Astrocyte of the hippocampus (primary cell): ENCODE data around the gene RBBP5.
"Not testable (repeated sequence)": the region's sequence is repeated elsewhere in the genome, so short reads cannot be mapped to it uniquely, and the experiment has no call there.

Experiments
- DNase-seq: peaks from one replicate; pipeline ENCODE4 v3.0.0; 2011; ENCODE audit warnings: low read depth, low spot score

Gene RBBP5

GRCh38 chr1:205121660-205122488 is at the start of gene RBBP5:
Gene RBBP5, minus strand, starts transcription at chr1:205121978. Its CDS starts 105 bp downstream, at chr1:205121873.
- peak; percentile 98 for DNase-seq

DNA sequence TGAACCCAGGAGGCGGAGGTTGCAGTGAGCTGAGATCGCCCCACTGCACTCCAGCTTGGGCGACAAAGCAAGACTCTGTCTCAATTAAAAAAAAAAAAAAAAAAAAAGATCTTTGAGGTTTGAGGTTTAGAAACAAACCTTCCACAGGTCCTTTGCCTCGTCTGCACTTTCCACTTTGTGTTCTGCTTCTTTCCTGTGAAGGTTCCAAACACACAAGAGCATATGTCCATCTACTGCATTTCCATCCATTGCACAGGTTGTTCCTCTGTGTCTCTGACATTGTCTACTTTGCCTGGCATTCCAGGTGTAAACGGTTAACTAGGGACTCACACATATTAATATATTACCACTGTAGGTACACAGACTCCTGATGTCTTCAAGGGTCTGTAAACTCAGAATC is 49.6 kb upstream of the RBBP5 start:
- DNase-seq, result no peak

DNA sequence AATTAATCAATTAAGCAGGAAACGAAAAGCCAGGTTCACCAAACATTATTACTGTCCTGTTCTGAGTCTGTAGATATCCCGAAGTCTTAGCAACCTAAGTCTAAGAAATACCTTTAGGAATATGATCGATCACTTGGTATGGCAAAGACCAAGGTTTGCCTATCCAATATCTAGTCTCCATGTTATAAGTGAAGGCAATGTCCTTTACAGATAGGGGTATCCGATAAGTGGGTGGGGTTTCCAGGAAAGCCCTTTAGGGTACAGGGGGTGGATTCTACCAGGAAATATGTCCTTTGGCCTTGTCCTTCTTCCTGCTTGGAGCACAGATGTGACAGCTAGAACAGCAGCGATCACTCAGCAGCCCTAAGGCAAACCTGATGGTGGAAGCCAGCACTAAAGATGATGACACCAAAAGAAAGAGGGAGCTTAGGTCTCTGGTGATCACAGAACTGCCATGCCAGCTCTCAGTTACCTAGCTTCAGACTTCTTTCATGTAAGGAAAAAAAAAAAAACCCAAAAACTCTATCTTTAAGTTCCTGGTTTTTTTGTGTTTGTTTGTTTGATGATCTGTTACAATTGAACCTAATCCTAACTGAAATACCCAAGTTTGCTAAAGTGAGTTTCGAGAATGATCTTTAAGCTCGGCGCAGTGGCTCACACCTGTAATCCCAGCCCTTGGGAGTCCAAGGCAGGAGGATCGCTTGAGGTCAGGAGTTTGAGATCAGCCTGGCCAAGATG is 48.9 kb upstream of the RBBP5 start:
- no peak for DNase-seq

DNA sequence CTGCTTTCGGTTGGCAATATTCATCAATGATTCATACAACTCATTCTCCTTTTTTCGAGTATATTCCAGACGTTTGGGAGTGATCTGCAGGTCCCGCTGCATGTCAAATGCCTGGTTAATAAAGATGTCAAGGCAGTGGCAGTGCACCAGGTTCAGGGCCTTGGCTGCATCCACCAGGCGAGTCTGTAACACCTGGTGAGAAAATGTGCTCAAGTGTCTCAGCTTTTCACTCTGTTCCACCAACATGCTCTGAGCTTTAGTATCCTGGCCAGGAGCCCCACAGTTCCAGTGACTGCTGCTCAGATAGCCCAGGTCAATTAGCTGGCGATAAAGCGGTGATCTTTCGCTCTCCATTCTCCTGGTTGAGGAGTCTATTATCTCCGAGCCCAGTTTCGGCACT is 47.5 kb upstream of the RBBP5 start:
- DNase-seq, result no peak

- no peak for DNase-seq
These were observed 46.5 kb upstream of the RBBP5 start for GRCh38 chr1:205168291-205168690.

- peak; percentile 77 for DNase-seq
These were observed 40.5 kb upstream of the RBBP5 start for GRCh38 chr1:205162301-205162700.

GRCh38 chr1:205161076-205161475 is 39.3 kb upstream of the RBBP5 start:
- no peak for DNase-seq

DNA sequence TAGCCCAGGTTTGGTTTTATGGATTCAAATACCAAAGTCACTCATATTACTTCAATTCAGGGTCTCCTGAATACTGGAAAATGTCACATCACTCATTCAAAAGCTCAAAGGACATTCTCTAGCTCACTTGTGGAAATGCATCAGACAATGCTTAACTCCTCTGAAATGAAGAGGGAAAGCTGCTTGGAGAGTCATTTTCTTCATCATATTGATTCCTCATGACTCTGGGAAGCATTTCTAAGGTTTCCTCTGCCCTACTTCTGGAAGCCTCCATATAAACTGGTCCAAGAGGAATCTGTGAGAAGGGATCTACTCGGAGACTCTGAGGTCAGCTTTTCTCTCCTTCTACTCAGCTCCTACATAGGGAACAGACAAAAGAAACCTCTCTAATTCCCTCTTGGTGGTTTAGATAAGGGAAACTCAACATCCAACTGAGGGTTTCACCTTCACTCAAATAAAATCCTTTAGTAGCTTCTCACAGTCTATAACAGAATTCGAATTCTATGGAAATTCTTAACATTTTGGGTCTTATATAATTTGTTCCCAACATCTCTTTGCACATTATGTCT is 36.4 kb upstream of the RBBP5 start:
- DNase-seq, result no peak

- DNase-seq, result not testable (repeated sequence)
These were observed 34.0 kb upstream of the RBBP5 start for GRCh38 chr1:205155665-205156377.

DNA sequence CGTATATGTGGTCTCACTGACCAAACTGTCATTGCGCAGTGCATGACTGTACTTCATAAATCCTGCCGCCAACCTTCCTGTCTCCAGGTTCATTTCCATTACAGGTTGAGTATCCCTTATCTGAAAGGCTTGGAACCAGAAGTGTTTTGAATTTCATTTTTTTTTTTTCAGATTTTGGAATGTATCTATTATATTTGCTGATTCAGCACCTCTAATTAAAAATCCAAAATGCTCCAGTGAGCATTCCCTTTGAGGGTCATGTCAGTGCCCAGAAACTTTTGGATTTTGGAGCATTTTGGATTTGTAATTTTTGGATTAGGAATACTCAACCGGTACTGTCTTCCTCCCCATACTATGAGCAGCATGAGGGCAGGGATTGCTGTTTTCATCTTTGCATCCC is 30.7 kb upstream of the RBBP5 start:
- no peak for DNase-seq

DNA sequence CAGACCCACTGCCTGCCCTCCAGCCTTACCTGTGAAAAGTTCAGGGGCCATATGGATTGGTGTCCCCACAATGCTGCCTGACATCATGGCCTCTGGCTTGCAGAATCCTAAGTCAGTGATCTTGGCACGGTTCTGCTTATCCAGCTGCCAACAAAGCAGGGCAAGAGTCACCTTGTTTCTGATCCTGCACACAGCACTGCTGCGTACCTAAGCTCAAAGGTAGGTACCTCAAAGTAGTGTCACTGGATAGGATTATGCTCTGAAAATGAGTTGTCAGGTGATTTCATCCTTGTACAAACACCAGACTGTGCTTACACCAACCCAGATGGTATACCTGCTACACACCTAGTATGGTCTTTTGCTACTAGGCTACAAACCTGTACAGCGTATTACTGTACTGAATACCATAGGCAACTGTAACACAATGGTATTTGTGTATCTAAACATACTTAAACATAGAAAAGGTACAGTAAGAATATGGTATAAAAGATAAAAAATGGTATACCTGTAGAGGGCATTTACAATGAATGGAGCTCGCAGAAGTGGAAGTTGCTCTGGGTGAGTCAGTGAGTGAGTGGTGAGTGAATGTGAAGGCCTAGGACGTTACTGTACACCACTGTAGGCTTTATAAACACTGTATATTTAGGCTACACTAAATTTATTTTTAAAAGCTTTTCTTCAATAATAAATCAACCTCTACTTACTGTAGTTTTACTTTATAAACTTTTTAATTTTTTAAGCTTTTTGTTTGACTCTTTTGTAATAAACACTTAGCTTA is 29.1 kb upstream of the RBBP5 start:
- no peak for DNase-seq

DNA sequence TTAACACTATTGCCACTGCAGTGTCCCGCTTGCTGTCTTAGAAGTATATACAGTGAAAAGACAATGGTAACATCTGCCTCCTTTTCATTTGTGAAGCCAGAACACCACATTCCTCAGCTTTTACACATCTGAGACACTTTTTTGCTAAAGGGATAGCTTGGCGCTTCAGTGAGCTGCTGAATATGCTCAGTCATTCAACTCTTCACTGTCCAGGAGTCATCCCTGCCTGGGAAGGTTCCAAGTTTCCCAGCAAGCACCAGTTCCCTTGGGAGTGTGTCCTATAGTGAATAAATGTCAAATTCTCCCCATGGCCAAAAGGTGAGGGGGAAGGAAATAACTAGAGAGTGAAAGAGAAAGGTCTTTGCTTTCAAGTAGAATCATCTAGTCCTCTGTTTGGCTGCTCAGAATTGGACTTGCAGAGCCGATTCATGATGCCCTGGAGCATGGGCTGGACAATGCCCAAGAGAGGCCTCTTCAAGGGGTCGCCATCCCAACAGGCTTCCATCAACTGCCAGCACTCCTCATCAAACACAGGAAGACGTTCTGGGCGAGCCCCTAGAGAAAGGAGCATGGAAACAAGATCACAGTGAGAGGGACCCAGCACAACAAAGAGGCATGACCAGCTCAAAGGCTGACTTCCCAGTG is 25.5 kb upstream of the RBBP5 start:
- DNase-seq, result peak; percentile 46

DNA sequence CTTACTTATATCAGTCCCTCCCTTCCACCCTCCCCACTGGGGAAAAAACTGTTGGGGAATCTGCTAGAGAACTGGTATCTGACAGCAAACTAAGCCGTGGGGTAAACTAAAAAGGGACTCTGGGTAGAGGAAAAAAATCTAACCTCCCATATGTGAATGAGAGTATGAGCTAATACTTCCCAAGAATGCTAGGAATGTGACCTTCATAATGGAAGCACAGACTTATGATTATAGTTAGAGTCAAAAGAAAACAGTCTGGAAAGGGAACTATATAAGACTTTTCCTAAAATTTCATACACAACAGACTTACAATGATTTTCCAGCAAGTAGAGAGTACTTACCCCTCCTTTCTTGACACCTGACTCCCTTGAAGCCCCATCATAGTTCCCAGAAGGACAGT is 23.0 kb upstream of the RBBP5 start:
- DNase-seq, result peak; percentile 56

GRCh38 chr1:205144046-205144720 is 22.4 kb upstream of the RBBP5 start:
- DNase-seq, result no peak

- no peak for DNase-seq
These were observed 20.3 kb upstream of the RBBP5 start for GRCh38 chr1:205142102-205142469.

DNA sequence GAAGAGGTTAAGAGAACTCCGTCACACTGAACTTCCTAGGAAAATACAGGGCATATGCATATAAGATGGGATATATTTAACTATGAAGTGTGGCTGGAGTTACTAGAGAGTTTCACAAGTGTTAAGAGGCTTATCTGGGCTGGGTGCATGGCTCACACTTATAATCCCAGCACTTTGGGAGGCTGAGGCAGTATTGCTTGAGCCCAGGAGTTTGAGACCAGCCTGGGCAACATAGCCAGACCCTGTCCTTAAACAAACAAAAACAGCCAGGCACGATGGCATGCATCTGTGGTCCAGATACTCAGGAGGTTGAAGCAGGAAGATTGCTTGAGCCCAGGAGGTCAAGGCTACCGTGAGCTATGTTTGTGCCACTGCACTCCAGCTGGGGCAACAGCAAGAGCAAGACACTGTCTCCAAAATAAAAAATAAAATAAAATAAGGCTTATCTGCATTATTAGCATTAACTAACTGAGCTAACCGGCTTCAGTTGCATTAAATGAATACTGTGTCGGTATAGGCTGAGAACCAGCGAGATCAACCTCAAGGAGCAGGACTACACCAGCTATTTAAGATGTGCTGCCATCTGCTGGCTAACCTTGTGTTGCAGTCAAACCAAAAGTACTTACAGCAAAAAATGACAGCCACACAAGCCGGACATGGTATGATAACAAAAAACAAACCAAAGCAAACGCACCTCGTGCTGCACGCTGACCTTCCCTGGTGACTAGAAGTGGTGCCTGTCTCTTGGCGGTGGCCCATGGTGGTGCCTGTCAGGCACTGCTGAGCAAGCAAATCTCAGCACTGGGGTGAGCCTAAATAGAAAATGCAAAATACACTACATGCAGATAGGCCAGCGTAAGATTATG is 19.7 kb upstream of the RBBP5 start:
- DNase-seq, result peak; percentile 88

- no peak for DNase-seq
These were observed 18.3 kb upstream of the RBBP5 start for GRCh38 chr1:205140113-205140512.

DNA sequence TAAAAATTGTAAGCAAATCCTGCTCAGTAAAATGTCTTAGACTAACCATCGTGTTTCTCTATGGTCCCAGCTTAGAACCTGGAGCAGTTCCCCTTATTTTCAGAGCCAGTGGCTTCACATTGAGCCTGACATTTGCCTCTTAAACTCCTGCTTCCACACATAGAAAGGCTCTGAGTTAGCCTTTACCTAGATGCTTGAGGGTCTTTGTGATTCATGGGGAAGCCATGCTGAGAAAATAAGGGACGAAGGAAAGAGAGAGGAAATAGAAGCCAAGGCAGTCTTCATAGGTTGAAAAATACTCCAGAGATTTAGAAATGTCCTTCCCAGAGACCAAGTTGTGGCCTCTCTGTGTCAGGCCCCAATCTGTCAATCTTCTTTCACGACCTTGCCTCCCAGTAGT is 16.1 kb upstream of the RBBP5 start:
- DNase-seq, result no peak

GRCh38 chr1:205133287-205133686 is 11.5 kb upstream of the RBBP5 start:
- DNase-seq, result no peak
